HFF-Myc (cell line): Measurements from ENCODE around the gene CARS1.

Experiments
- DNase-seq: peaks from one replicate; pipeline ENCODE4 v3.0.0-alpha.2; 2011; ENCODE audit warnings: low read depth; ENCODE audit errors: extremely low read depth
- H3K4me3 ChIP-seq: replicated peaks from 2 replicates; pipeline ENCODE4 v1.5.1; 2011; ENCODE audit warnings: low read depth, mild to moderate bottlenecking, control low read depth, low read length
- TF ChIP-seq, protein P1 (sequence below): IDR thresholded peaks from 2 replicates; pipeline ENCODE4 v1.5.1; 2012; ENCODE audit warnings: mild to moderate bottlenecking, low read depth, low read length, control low read depth; ENCODE audit errors: missing control alignments

Gene CARS1

DNA sequence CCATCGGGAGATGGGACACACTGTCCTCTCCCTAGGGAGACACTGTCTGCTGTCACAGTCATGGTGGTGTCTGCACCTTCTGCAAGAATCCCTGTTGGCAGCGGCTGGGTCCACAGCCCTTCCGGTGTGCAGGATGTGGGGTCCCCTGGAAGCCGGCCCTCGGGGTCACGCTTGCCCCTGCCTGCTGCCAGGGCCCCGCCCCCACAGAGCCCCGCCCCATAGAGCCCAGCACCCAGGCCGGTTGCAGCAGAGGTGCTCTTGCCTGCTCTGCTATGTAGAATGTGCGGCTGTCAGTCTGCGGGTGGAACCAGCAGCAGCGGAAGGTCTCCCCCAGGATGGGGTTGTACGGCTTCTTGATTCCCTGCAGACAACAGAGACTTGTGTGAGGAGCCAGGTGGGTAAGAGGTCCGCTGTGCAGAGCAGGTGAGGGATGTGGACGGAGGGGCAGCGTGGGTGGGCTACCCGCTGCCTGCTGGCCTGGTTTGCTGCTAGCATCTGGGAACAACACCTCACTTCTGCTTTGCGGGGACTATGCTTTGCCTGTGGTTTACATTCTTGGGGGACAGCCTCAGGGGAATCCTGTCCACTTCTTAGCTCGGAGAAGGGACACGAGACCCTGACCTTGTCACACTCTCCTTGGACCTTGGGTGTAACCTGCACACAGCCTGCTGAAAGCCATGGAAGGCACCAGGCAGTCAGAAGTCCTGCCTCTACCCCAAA lies 44.9 kb upstream of the CARS1 start:
- DNase-seq: no peak
- TF ChIP-seq, protein P1, sequence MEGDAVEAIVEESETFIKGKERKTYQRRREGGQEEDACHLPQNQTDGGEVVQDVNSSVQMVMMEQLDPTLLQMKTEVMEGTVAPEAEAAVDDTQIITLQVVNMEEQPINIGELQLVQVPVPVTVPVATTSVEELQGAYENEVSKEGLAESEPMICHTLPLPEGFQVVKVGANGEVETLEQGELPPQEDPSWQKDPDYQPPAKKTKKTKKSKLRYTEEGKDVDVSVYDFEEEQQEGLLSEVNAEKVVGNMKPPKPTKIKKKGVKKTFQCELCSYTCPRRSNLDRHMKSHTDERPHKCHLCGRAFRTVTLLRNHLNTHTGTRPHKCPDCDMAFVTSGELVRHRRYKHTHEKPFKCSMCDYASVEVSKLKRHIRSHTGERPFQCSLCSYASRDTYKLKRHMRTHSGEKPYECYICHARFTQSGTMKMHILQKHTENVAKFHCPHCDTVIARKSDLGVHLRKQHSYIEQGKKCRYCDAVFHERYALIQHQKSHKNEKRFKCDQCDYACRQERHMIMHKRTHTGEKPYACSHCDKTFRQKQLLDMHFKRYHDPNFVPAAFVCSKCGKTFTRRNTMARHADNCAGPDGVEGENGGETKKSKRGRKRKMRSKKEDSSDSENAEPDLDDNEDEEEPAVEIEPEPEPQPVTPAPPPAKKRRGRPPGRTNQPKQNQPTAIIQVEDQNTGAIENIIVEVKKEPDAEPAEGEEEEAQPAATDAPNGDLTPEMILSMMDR: no peak
- no peak overlapping the region for H3K4me3 ChIP-seq

DNA sequence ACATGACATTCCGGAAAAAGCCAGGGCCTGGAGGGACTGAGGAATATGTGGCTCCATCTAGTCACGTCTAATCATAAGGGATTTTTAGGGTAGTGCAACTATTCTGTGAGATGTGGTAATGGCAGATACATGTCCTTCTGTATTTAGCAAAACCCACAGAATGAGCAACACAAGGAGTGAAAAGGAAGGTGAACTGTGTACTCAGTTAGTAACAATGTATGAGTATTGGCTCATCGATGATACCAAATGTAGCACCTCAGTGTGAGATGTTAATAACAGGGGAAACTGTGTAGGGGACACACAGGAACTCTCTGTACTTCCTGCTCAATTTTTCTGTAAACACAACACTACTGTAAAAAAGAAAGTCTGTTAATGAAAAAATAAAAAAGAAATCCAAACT lies 42.0 kb upstream of the CARS1 start:
- no peak for DNase-seq
- no peak overlapping the region for H3K4me3 ChIP-seq

DNA sequence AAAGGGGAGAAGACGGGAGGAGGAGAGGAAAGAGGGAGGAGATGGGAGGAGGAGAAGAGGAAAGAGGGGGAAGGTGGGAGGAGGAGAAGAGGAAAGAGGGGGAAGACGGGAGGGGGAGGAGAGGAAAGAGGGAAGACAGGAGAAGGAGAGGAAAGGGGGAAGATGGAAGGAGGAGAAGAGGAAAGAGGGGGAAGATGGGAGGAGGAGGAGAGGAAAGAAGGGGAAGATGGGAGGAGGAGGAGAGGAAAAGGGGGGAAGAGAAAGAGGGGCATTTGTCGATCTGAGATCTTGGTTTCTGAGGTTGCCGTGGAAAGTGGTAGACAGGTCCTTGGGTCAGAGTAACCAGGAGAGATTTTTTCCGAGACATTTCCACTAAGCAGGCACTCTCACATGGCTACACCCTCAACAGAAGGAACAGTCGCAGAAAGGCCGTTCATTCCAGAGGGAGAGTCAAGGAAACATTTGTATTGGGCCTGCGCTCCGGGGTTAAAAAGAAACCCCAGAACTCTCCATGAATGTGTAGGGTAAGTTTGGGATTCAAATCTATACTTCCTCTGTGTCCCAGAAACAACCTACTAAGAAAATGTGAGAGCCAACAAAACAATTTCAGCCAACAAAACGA lies 39.8 kb upstream of the CARS1 start:
- DNase-seq: no peak
- TF ChIP-seq, protein P1: no peak
- H3K4me3 ChIP-seq: no peak overlapping the region

More for the DNA sequence above, 42.0 kb upstream of the CARS1 start:
- TF ChIP-seq, protein P1: no peak

DNA sequence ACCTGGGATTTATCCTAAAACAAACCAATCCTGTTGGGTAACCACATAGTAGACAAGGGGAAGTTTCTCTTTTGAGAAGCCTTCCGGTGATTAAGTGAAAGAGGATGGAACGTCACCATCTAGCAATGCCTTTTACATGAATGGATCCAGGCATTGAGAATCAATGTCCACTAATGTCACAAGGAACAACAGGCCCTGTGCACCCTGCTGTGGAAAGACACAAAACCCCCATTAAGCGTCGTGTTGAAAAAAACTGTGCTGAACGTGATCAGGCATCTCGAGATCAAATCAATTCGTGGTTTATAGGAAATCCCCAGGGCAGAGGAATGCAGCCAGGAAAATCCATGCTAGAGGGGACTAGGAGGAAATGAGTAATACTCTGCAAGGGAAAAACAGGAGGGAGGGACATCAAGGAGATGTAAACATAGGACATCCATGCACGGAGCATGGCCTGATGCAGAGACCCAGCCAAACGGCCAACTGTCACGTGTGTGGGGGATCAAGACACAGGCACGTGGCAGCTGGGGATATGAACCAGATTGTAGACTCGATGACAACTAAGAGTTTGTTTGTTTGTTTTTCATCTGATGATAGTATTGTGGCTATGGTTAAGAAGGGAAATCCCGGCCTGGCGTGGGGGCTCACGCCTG lies 38.6 kb upstream of the CARS1 start:
- no peak overlapping the region for H3K4me3 ChIP-seq
- TF ChIP-seq, protein P1: no peak
- peak; percentile 91 for DNase-seq

DNA sequence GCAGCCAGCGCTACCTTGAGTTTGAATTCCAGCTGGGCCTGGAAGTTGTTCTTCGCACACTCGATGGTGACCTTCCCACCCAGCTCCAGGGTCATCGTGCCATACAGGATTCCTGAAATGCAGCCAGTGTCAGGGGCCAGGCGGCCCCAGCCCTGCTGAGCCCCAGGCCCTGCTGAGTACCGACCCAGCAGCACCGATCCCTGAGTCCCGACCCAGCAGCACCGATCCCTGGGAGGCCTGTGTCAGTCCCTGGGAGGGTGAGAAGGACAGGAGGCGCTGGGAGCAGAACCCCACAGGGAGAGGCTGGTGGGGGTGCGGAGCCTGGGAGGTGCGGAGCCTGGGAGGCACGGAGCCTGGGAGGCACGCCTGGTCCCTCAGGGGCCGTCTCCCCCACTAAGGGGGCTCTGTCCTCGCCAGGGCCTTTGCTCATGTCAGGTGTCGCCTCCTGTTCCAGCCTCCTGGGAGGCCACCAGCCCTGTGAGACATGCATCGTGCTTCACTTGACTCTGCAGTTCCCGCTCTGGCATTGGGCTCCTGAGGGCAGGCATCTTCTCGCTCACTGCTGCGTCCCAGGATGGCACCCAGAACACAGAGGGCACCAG lies 37.1 kb upstream of the CARS1 start:
- H3K4me3 ChIP-seq: no peak overlapping the region
- DNase-seq: no peak
- TF ChIP-seq, protein P1: no peak

DNA sequence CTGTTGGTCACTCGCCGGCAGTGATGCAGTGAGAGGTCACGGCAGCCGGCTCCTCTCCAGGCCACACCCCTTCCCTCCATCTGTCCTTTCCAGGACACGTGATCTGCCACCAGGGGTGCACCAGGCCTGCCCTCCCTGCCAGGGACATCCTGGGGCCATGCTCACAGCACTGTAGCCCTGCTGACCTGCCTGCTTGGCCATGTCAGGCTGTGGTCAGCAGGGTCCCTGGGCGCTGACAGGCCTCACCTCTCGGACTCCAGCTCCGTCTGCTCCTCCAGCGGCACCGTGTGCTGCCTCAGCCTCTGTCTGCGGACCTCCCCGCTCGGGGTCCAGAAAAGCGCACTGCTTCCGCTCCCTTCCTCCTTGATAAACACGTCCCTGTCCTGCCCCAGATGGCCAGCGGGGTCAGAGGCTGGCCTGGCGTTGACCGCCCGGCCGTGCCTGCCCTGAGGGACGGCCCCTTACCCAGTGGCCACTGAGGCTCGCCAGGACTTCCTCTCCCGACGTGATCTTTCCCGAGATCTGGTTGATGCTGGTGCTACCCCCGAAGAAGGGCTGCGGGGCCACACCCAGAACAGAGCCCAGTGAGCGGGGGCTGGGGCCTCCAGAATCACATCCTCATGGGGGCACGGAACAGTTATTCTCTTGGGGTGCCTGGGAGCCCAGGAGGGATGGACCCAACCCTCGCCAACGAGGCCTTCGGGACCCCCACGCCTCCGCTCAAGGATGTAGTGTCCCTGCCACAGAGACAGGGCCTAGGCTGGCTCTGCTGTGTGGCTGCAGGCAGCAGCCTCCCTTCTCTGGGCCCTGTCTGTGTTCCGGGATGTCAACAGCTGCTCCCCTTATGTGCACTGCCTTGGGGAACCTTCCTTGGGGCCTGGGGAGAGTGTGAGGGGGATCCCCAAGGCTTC lies 36.3 kb upstream of the CARS1 start:
- DNase-seq: no peak
- TF ChIP-seq, protein P1: no peak
- H3K4me3 ChIP-seq: no peak overlapping the region
